VCaP (cell line): Measurements from ENCODE around the gene PLIN3.
"Not testable (repeated sequence)": the region's sequence is repeated elsewhere in the genome, so short reads cannot be mapped to it uniquely, and the experiment has no call there.

ENCODE experiments used
- H3K27ac ChIP-seq: fragments of 450-650 bp; 2 replicates; pipeline ENCODE4 v1.5.1; 2017
- TF ChIP-seq, protein P1 (sequence below): fragments of 450-650 bp; conservative IDR thresholded peaks from 2 replicates; pipeline ENCODE4 v1.5.1; 2017; ENCODE audit warnings: mild to moderate bottlenecking, moderate library complexity

PLIN3 gene

GRCh38 chr19:4803736-4804695 is 63.5 kb downstream of the PLIN3 start:
- no peak overlapping the region for H3K27ac ChIP-seq
- TF ChIP-seq, protein P1, sequence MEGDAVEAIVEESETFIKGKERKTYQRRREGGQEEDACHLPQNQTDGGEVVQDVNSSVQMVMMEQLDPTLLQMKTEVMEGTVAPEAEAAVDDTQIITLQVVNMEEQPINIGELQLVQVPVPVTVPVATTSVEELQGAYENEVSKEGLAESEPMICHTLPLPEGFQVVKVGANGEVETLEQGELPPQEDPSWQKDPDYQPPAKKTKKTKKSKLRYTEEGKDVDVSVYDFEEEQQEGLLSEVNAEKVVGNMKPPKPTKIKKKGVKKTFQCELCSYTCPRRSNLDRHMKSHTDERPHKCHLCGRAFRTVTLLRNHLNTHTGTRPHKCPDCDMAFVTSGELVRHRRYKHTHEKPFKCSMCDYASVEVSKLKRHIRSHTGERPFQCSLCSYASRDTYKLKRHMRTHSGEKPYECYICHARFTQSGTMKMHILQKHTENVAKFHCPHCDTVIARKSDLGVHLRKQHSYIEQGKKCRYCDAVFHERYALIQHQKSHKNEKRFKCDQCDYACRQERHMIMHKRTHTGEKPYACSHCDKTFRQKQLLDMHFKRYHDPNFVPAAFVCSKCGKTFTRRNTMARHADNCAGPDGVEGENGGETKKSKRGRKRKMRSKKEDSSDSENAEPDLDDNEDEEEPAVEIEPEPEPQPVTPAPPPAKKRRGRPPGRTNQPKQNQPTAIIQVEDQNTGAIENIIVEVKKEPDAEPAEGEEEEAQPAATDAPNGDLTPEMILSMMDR = peak; percentile 76

- H3K27ac ChIP-seq = no peak overlapping the region
- TF ChIP-seq, protein P1 = no peak
Measured at GRCh38 chr19:4802711-4803110, 64.8 kb downstream of the PLIN3 start.

- TF ChIP-seq, protein P1 = no peak
- no peak overlapping the region for H3K27ac ChIP-seq
Measured at GRCh38 chr19:4801085-4801619, 66.3 kb downstream of the PLIN3 start.

DNA sequence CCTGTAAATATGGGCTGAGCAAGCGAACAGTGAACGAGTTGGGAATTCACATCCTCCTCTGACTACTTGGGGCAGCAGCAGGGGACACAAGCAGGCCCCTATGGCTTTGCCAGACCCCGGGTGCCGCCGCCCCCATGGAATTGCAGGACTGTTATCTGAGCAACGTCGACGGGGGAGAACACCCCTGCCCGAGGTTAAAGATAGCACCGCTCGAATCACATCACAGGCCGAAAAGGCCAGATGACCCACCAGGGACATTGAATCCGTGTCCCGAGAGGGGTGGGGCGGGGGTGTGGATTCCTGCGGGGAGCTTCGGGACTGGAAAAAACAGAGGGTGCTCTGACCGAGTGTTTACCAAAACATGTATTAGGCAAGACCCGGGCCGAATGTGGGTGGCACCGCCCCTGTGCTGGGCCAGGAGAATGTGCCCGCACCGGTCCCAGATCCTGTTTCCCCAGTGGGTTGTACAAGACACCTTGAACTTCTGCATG is 66.8 kb downstream of the PLIN3 start:
- TF ChIP-seq, protein P1 = no peak
- H3K27ac ChIP-seq = no peak overlapping the region

- no peak overlapping the region for H3K27ac ChIP-seq
- TF ChIP-seq, protein P1 = no peak
Measured at GRCh38 chr19:4795400-4795799, 72.1 kb downstream of the PLIN3 start.

GRCh38 chr19:4794971-4795370 is 72.5 kb downstream of the PLIN3 start:
- no peak overlapping the region for H3K27ac ChIP-seq

GRCh38 chr19:4793278-4793677 is 74.2 kb downstream of the PLIN3 start:
- H3K27ac ChIP-seq = not testable (repeated sequence)

More at GRCh38 chr19:4794971-4795370, 72.5 kb downstream of the PLIN3 start:
- TF ChIP-seq, protein P1 = no peak

- not testable (repeated sequence) for H3K27ac ChIP-seq
Measured at GRCh38 chr19:4792866-4793195, 74.6 kb downstream of the PLIN3 start.

GRCh38 chr19:4792019-4792865 is 75.2 kb downstream of the PLIN3 start:
- H3K27ac ChIP-seq = peak overlapping the region; percentile 76
